CD4-positive, alpha-beta T cell (primary cell): ENCODE data around the gene GRIPAP1. TPM values are rescaled to one million over a fixed set of nuclear protein-coding genes. Genes with fewer than 3 reads are reported as not detected.

Source experiments
- ATAC-seq: fragments of 200-7000 bp; cut with Tn5 transposase; one replicate; pipeline ENCODE4 v1.10.0; 2022; ENCODE audit warnings: mild to moderate bottlenecking; ENCODE audit not compliant: poor library complexity
- CTCF ChIA-PET: fragments of 350-600 bp; sonication (Branson Sonifier 250); formaldehyde crosslinking; loops from one replicate; lab custom pipeline; 2021; ENCODE audit warnings: antibody characterized with exemption, inconsistent platforms; lab: Charles Lee
- POLR2A ChIA-PET: fragments of 350-600 bp; sonication (Branson Sonifier 250); formaldehyde crosslinking; loops from one replicate; lab custom pipeline; 2021; ENCODE audit warnings: antibody characterized with exemption, inconsistent platforms; lab: Charles Lee
- DNase-seq, 14 experiments: peaks; one replicate each; pipeline ENCODE4 v3.0.0-alpha.2; 2013 to 2020; ENCODE audit warnings: mixed read lengths in 2 of 14
- H3K27ac ChIP-seq, 2 donors: one replicate each; pipeline versions ENCODE4 v1.5.1 to v1.7.0; 2013; ENCODE audit warnings: low read length in 2 of 2, low read depth in 1 of 2, mild to moderate bottlenecking in 1 of 2
- H3K27me3 ChIP-seq, 2 experiments: 1 replicate in 1 of 2; 2 replicates in 1 of 2; pipeline versions ENCODE4 v1.6.1 to v1.7.0; 2013; ENCODE audit warnings: low read length in 2 of 2, control low read depth in 1 of 2, mild to moderate bottlenecking in 1 of 2, moderate library complexity in 1 of 2; ENCODE audit not compliant: insufficient read depth in 2 of 2, control insufficient read depth in 1 of 2
- H3K36me3 ChIP-seq: one replicate; pipeline ENCODE4 v1.6.1; 2013; ENCODE audit warnings: low read length, control low read depth; ENCODE audit not compliant: insufficient read depth
- H3K4me1 ChIP-seq: one replicate; pipeline ENCODE4 v1.6.1; 2013; ENCODE audit warnings: low read length, control low read depth; ENCODE audit not compliant: insufficient read depth
- H3K4me3 ChIP-seq: one replicate; pipeline ENCODE4 v1.5.1; 2013; ENCODE audit warnings: mild to moderate bottlenecking, low read length, moderate library complexity
- H3K9me3 ChIP-seq, 2 experiments: 1 replicate in 1 of 2; 2 replicates in 1 of 2; pipeline versions ENCODE4 v1.6.1 to v1.7.0; 2013; ENCODE audit warnings: low read length in 2 of 2, mild to moderate bottlenecking in 2 of 2, control low read depth in 1 of 2, moderate library complexity in 1 of 2; ENCODE audit not compliant: control insufficient read depth in 1 of 2, insufficient read depth in 1 of 2
- H3K27ac Mint-ChIP-seq: one replicate; pipeline ENCODE4 v1.8.0; 2020; ENCODE audit warnings: mixed read lengths
- H3K27me3 Mint-ChIP-seq: one replicate; pipeline ENCODE4 v1.8.0; 2021; ENCODE audit warnings: mixed read lengths
- H3K36me3 Mint-ChIP-seq: one replicate; pipeline ENCODE4 v1.8.0; 2021; ENCODE audit warnings: low read depth, mixed read lengths
- H3K4me1 Mint-ChIP-seq: one replicate; pipeline ENCODE4 v1.8.0; 2021; ENCODE audit warnings: low read depth, mixed read lengths
- H3K4me3 Mint-ChIP-seq: one replicate; pipeline ENCODE4 v1.8.0; 2020; ENCODE audit warnings: mild to moderate bottlenecking, mixed read lengths
- H3K9me3 Mint-ChIP-seq: one replicate; pipeline ENCODE4 v1.8.0; 2020; ENCODE audit warnings: mixed read lengths
- CTCF ChIP-seq: fragments of 200-600 bp; IDR thresholded peaks from one replicate; pipeline ENCODE4 v1.8.0; 2022; ENCODE audit warnings: antibody characterized with exemption, mild to moderate bottlenecking
- intact Hi-C, 2 experiments: fragments of 100-400 bp; cut with DNase I in 1 of 2; cut with micrococcal nuclease in 1 of 2; formaldehyde crosslinking; loops; one replicate each; pipeline versions ENCODE4 v1.15.1 to v1.9.0; 2023 to 2025; cut with DNase I, micrococcal nuclease
- total RNA-seq, 174 experiments: library from RNA in 2 of 174; stranded (reverse) in 2 of 174; gene quantifications; one replicate each; pipeline ENCODE4 v1.2.3 and lab custom pipeline; 2021 to 2026

The GRIPAP1 gene
- total RNA-seq, 2 experiments from 2014 or later: 100 to 101 TPM

- Mint-ChIP-seq H3K4me3 (peak overlapping the region; percentile 99), H3K4me1 (peaks cover 44% of the 10 kb centered on the region), H3K36me3 (peaks cover 42% of the 10 kb centered on the region), H3K27me3 (no peaks in the 10 kb centered on the region), H3K27ac (peak overlapping the region; percentile 99), H3K9me3 (no peaks in the 10 kb centered on the region)
- ATAC-seq (no peak), DNase-seq (peak in 5 of 14 experiments; percentile 15 to 60 (median 30))
- intact Hi-C loops: loop anchor here (2.0 to 10.0 kb wide), 7 partner anchors 41 to 361 kb away; partner anchors contain the start of genes HDAC6 (in 2 of the 2), TFE3 (in 2 of the 2), GRIPAP1 (in 1 of the 2) and PIM2 (in 1 of the 2)
- peaks cover 27% of the 10 kb centered on the region for H3K36me3 ChIP-seq
- peak overlapping the region; percentile 93 to 98 for H3K27ac ChIP-seq
- TF ChIP-seq CTCF: no peak
- H3K9me3 ChIP-seq: no peaks in the 10 kb centered on the region
- H3K4me1 ChIP-seq: peaks cover 48% of the 10 kb centered on the region
- CTCF ChIA-PET: interaction anchor here (1.1 to 1.2 kb wide), 2 partner anchors 14 to 44 kb away, joined by 4 to 6 read pairs; partner anchors contain the start of genes GRIPAP1 and KCND1
- no peaks in the 10 kb centered on the region for H3K27me3 ChIP-seq
- H3K4me3 ChIP-seq: peak overlapping the region; percentile 70
- POLR2A ChIA-PET: interaction anchor here (0.6 to 5.4 kb wide), 36 partner anchors 10 to 1741 kb away, joined by 3 to 150 read pairs (median 8); partner anchors contain the start of genes GRIPAP1, HDAC6, KCND1 and PIM2
Observed at GRCh38 chrX:48958635-48959094, 43.4 kb downstream of the GRIPAP1 start.

GRCh38 chrX:48957827-48958634, 44.0 kb downstream of the GRIPAP1 start:
- H3K4me1 ChIP-seq: peaks cover 54% of the 10 kb centered on the region
- no peaks in the 10 kb centered on the region for H3K9me3 Mint-ChIP-seq
- intact Hi-C loops: loop anchor here (1.0 to 10.0 kb wide), 8 partner anchors 41 to 361 kb away; partner anchors contain the start of genes HDAC6 (in 2 of the 2), TFE3 (in 2 of the 2), GRIPAP1 (in 1 of the 2) and PIM2 (in 1 of the 2)

More at GRCh38 chrX:48957827-48958634, 44.0 kb downstream of the GRIPAP1 start:
- Mint-ChIP-seq H3K27me3 (no peaks in the 10 kb centered on the region), H3K4me1 (peaks cover 50% of the 10 kb centered on the region), H3K4me3 (peak overlapping the region; percentile 99), H3K27ac (peak overlapping the region; percentile 99), H3K36me3 (peaks cover 48% of the 10 kb centered on the region)
- ATAC-seq (peak; percentile 80), DNase-seq (peak; percentile 86 to 97 (median 92))
- ChIA-PET POLR2A (interaction anchor here (0.6 to 5.4 kb wide), 36 partner anchors 10 to 1740 kb away, joined by 3 to 150 read pairs (median 8); partner anchors contain the start of genes GRIPAP1, HDAC6, KCND1 and PIM2), CTCF (interaction anchor here (0.7 to 1.2 kb wide), 4 partner anchors 12 to 85 kb away, joined by 3 to 6 read pairs (median 4); partner anchors contain the start of genes GRIPAP1, KCND1 and TFE3)
- Histone ChIP-seq H3K4me3 (peak overlapping the region; percentile 70), H3K36me3 (peaks cover 31% of the 10 kb centered on the region), H3K27ac (peak overlapping the region; percentile 93 to 98), H3K27me3 (no peaks in the 10 kb centered on the region), H3K9me3 (no peaks in the 10 kb centered on the region)
- no peak for TF ChIP-seq CTCF
